HG03469 (cell line): ENCODE results near the gene SEMA4A.

Source experiments
- ATAC-seq: cut with Tn5 transposase; IDR thresholded peaks from one replicate; pipeline ENCODE4 v1.9.1; 2021; ENCODE audit warnings: mild to moderate bottlenecking, moderate library complexity, moderate number of reproducible peaks; ENCODE audit not compliant: unreplicated experiment

SEMA4A gene

GRCh38 chr1:156134716-156135435 lies 18.5 kb upstream of the SEMA4A start:
- no peak for ATAC-seq

GRCh38 chr1:156135930-156136871 lies 17.2 kb upstream of the SEMA4A start:
- no peak for ATAC-seq

GRCh38 chr1:156136970-156137483 lies 16.4 kb upstream of the SEMA4A start:
- ATAC-seq, result no peak

- no peak for ATAC-seq
Measured at GRCh38 chr1:156138458-156138867, 14.9 kb upstream of the SEMA4A start.

GRCh38 chr1:156140879-156141707 lies 12.3 kb upstream of the SEMA4A start:
- no peak for ATAC-seq

GRCh38 chr1:156143765-156144489 lies 9.5 kb upstream of the SEMA4A start:
- no peak for ATAC-seq

- ATAC-seq, result no peak
Measured at GRCh38 chr1:156144742-156145141, 8.6 kb upstream of the SEMA4A start.

- ATAC-seq, result no peak
Measured at GRCh38 chr1:156145650-156146019, 7.8 kb upstream of the SEMA4A start.

GRCh38 chr1:156146020-156146768 lies 7.2 kb upstream of the SEMA4A start:
- ATAC-seq, result no peak

- ATAC-seq, result no peak
Measured at GRCh38 chr1:156146769-156147405, 6.5 kb upstream of the SEMA4A start.

GRCh38 chr1:156148216-156148615 lies 5.2 kb upstream of the SEMA4A start:
- no peak for ATAC-seq

- ATAC-seq, result no peak
Measured at GRCh38 chr1:156149374-156150332, 3.7 kb upstream of the SEMA4A start.

GRCh38 chr1:156150333-156151011 lies 2.9 kb upstream of the SEMA4A start:
- no peak for ATAC-seq

- no peak for ATAC-seq
Measured at GRCh38 chr1:156151093-156151688, 2.2 kb upstream of the SEMA4A start.

GRCh38 chr1:156152628-156153027 lies 757 bp upstream of the SEMA4A start:
- ATAC-seq, result no peak

- no peak for ATAC-seq
Measured at GRCh38 chr1:156154317-156154749, 948 bp downstream of the SEMA4A start.
